ENCODE results near the gene LRPAP1.

LRPAP1 gene

DNA sequence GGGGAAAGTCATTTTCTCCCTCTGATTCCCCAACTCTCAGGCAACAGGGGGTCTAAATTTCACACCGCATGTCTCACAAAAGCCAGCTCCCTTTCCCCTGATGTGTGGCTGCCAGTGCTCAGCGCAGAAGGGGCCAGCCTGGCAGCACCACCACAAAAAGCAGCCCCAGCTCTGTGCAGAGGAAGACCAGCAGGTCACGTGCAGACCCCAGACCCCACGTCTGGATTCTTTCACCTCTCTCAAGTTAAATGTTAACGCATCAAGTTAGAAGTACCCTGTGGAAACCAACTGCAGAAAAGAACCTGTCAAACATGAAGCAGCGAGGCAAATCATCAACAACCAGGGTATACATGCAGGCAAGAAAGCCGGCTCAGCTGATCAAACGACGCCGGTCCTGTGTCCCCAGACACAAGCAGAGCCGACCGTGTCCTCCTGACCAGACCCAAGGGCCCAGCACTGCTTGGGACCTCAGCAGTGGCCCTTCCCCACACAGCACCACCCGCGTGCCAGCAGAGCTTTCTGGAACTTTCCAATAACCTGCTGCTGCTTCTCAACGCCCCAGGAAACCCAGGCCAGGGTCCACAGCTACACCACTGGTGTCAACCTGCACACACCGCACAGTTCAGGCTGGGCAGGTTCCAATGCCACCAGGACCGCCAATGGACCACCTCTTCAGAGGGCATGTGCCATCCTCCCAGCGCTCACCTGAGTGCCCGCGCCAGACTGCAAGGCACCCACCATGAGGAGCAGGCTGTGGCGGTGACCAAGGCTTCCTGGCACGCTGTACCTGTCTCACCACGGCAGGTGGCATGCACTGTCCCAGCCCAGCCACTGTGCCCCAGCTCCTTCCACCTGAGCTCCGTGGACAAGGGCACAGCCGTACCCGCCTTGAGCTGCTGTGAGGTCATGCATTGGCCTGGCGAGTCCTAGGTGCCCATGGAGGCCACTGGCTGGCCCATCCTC, 4.0 kb downstream of the LRPAP1 start:
- ChIA-PET CTCF (no interaction called here), POLR2A (ENCODE audit: low non-redundant PET) (no interaction called here)
- no peak for DNase-seq (ENCODE audit: low spot score)
- TF ChIP-seq, protein P1, sequence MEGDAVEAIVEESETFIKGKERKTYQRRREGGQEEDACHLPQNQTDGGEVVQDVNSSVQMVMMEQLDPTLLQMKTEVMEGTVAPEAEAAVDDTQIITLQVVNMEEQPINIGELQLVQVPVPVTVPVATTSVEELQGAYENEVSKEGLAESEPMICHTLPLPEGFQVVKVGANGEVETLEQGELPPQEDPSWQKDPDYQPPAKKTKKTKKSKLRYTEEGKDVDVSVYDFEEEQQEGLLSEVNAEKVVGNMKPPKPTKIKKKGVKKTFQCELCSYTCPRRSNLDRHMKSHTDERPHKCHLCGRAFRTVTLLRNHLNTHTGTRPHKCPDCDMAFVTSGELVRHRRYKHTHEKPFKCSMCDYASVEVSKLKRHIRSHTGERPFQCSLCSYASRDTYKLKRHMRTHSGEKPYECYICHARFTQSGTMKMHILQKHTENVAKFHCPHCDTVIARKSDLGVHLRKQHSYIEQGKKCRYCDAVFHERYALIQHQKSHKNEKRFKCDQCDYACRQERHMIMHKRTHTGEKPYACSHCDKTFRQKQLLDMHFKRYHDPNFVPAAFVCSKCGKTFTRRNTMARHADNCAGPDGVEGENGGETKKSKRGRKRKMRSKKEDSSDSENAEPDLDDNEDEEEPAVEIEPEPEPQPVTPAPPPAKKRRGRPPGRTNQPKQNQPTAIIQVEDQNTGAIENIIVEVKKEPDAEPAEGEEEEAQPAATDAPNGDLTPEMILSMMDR (conservative IDR thresholded peaks at IDR 0.05; ENCODE audit: low read depth), result no peak
- H3K27ac ChIP-seq, result no peak overlapping the region

DNA sequence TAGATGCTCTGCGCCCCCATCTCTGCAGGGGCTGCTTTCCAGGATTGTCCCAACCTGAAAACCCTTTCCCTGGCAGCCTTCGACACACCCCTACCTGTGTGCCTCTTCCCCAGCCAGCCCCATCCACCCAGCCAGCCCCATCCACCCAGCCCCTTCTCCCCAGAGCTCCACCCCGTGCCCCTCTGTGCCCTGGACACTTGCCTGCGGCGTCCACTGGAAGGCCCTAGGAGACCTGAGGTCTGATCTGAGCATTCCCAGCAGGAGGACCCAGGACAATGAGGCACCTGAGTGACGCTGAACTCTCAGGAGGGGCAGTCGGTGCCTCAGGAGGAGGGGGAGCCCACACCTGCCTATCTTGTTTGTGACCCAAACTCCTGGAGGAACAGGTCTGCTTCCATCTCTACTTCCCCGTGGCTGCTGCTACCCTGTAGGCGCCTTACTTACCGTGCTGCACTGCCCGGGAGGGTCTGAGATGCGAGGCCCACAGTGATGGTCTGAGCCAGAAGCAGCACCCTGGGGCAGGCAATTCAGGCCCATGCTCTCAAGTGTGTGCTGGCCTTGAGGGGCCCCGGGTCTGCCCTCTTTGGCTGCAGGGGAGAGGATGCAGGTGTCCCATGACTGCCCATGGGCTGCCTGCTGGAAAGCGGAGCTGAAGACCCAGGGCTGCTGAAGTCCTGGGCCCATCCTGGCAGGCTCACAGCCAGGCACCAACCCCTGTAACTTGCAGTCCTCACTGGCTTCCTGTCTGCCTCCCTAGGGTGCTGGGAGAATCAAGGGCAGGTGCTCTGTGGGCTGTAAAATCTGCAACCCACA, 4.9 kb downstream of the LRPAP1 start:
- ChIA-PET POLR2A (ENCODE audit: low non-redundant PET) (no interaction called here), CTCF (no interaction called here)
- no peak overlapping the region for H3K27ac ChIP-seq
- no peak for DNase-seq (ENCODE audit: low spot score)
- TF ChIP-seq, protein P1 (conservative IDR thresholded peaks at IDR 0.05; ENCODE audit: low read depth), result no peak

DNA sequence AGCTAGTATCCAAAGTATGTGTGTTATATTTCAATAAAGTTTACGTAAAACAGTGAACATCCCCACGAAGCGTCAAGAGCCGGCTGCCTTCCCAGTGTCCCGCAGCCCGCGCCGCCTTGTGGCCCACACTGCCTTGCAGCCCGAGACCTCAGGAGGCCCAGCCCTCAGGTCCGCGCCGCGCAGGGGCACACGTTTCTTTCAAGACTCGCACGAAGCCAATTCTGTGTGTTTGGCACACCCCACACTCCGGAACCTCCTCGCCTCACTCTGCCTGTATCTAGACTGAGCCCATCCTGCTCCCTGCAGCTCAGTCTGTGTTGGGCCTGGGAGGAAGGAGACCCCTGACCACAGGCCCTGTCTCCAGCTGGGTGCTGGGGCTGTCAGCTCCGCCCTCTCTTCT, 5.8 kb downstream of the LRPAP1 start:
- ChIA-PET POLR2A (ENCODE audit: low non-redundant PET) (no interaction called here), CTCF (interaction anchor here (0.6 to 0.7 kb wide), 2 partner anchors 12 to 360 kb away, joined by 3 read pairs; no protein-coding TSS in a partner anchor)
- no peak overlapping the region for H3K27ac ChIP-seq
- no peak for DNase-seq (ENCODE audit: low spot score)
- TF ChIP-seq, protein P1 (conservative IDR thresholded peaks at IDR 0.05; ENCODE audit: low read depth), result no peak

DNA sequence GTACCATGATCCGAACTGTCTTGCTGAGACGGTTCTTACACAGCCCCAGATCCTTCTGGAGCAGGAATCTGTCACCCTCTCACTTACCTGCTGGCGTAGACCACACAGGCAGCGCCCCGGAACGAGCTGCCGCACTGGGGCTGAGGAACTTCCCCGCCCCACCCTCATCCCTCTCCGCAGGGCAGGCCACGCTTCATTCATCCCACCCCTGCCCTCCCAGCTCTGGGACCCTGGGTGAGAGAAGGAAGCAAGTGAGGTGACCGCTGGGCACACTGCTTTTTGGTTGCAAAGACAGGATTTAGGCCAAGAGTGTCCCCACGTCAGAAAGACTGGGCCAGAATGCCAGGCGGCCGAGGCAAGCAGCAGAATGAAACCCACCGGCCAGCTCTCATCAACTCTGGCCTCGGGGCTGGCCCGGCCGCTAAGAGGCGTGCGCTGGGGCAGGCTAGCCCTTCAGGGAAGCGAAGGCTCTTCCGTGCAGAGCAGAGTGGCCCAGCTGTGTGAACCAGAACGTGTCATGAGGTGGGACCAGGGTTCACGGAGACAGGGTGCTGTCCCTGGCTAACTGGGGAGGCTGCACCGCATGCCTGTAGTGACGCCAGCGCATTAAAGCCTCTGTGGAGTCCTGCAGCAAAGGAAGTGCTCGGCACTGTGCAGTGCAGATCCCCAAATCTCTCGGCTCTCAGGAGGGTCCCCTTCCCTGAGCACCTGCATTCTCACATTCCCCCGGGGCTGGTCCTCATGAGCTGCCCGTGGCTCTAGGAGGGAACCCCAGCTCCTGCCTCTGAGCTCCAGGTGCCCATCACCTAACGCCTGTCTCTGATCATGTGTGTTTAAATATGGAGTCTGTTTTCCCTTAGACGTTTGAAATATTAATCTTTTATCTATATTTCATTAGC, 6.4 kb downstream of the LRPAP1 start:
- ChIA-PET CTCF (interaction anchor here (0.6 to 0.7 kb wide), 3 partner anchors 11 to 359 kb away, joined by 3 to 5 read pairs (median 3); no protein-coding TSS in a partner anchor), POLR2A (ENCODE audit: low non-redundant PET) (no interaction called here)
- DNase-seq (ENCODE audit: low spot score), result no peak
- TF ChIP-seq, protein P1 (conservative IDR thresholded peaks at IDR 0.05; ENCODE audit: low read depth), result no peak
- H3K27ac ChIP-seq, result no peak overlapping the region

DNA sequence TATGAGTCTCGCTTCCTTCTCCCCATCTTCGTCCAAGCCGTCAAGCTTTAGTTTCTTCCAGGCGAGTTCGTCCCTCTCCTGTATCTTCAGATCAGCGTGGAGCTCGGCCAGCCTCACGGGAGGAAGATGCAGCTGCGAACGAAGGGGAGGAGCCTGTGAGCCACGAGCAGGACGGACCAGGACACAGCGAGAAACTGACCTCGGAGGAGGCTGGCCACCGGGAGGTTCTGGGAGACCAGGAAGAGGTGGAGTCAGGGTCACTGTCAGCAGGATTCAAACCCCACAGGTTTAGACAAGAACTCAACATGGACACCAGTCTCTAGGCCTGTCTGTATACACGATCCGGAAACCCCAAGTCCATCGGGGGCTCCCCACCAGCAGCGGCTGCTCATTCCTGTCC, 7.3 kb downstream of the LRPAP1 start:
- TF ChIP-seq, protein P1 (conservative IDR thresholded peaks at IDR 0.05; ENCODE audit: low read depth), result no peak
- POLR2A ChIA-PET (ENCODE audit: low non-redundant PET), result no interaction called here
- no peak overlapping the region for H3K27ac ChIP-seq
- CTCF ChIA-PET, result no interaction called here
- DNase-seq (ENCODE audit: low spot score), result no peak

DNA sequence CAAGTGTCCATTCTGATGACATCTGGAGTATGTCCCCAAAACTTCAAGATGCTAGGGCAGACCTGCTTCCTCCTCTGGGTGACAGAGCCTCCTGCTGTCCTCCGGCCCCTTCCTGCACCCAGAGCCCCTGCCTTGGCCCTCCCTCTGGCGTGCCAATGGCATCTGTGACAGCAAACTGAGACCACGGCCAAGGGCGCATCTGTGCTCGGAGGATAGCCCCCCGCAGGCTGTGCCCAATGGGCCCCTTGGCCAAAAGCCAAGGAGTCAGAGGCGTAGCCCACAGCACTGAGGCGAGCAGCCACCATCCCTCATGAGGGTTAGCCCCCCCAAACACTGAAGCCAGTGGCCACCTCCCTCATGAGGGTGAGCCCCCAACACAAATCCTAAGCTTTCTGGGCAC, 7.9 kb downstream of the LRPAP1 start:
- ChIA-PET CTCF (no interaction called here), POLR2A (ENCODE audit: low non-redundant PET) (no interaction called here)
- no peak for DNase-seq (ENCODE audit: low spot score)
- H3K27ac ChIP-seq, result no peak overlapping the region
- TF ChIP-seq, protein P1 (conservative IDR thresholded peaks at IDR 0.05; ENCODE audit: low read depth), result no peak

Data from RWPE1 (cell line).